Activated gamma-delta T cell (primary cell): ENCODE results near the gene DVL3.
A peak's percentile ranks its signal among the peaks of the same experiment; 100 is the strongest.
"Not testable (repeated sequence)": the region's sequence is repeated elsewhere in the genome, so short reads cannot be mapped to it uniquely, and the experiment has no call there.

Experiments used
- DNase-seq: peaks from one replicate; lab custom pipeline; 2025; lab: John Stamatoyannopoulos, UW

Gene DVL3

DNA sequence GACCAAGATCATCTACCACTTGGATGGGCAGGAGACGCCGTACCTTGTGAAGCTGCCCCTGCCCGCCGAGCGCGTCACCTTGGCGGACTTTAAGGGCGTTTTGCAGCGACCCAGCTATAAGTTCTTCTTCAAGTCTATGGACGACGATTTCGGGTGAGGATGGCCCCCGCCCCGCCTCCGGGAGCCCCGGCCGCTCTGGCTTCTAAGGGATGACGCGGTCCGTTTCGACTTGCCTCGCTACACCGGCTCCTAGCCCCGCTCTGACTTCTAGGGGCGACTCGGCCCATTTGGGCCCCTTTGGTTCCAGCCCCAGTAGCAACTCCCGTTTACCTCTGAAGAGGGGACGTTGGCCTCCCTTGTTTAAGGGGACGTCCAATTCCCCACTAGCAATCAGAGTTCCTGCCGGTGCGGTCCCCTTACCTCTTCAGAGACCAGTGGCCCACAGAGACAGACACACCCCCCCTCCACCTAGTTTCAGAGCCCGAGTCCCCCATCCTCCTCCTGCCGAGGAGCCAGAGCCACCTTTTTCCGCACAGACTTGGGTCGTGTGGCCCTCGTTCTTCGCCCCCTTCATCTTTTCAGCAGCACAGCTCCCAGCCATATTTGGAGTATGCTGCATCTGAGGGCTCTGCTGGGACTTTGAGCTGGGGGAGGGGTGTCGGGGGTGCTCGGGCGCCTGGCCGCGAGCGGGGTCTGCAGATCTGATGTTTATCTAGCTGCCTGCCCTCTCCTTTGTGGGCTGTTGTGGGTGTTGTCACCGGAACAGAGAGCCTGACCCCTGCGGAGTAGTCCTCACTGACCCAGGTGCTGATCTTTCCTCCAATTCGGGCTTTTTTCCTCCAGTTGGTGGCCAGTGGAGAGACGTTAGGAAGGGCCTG, 706 bp downstream of the DVL3 start:
- peak; percentile 29 for DNase-seq

DNA sequence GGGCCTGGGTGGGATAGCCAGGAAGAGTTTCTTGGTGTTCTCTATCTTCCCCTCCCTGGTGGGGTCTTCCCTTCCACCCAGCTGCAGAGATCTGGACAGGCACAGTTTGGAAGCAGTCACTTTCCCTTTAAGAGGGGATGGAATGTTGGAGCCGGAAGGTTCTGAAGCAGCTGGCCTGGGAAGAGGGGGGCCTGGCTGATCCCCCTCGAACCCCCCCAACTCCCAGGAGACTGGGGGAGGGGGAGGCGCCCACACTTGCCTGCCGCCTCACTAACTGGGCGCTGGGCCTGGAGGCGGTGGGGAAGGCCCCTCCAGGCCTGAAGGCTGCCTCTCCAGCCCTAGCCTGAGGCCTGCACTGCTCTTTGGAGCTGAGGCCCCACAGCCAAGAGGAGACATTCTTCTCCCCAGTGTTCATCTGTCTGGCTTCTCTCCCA, 1.4 kb downstream of the DVL3 start:
- no peak for DNase-seq

- DNase-seq: no peak
Measured at GRCh38 chr3:184157206-184157605, 2.0 kb downstream of the DVL3 start.

GRCh38 chr3:184158404-184158803, 3.2 kb downstream of the DVL3 start:
- no peak for DNase-seq

- no peak for DNase-seq
Measured at GRCh38 chr3:184160456-184160855, 5.3 kb downstream of the DVL3 start.

DNA sequence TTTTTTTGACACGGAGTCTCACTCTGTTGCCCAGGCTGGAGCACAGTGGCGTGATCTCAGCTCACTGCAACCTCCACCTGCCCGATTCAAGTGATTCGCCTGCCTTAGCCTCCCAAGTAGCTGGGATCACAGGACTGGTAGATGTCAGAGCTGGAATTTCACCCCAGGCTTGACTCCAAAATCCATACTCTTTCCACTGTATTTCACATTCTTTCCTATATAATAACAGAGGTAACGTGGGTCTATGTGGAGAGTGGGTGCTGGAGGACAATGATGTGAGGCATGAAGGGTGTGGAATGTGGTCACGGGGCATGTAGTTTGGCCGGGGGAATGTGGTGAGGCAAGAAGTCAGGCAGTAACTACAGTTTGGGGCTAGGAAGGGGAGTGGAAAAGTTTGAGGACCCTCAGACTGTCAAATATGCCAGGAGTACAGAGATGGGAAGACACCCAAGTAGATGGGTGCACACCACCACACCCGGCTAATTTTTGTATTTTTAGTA, 7.4 kb downstream of the DVL3 start:
- not testable (repeated sequence) for DNase-seq

GRCh38 chr3:184164648-184165330, 9.6 kb downstream of the DVL3 start:
- DNase-seq: no peak

DNA sequence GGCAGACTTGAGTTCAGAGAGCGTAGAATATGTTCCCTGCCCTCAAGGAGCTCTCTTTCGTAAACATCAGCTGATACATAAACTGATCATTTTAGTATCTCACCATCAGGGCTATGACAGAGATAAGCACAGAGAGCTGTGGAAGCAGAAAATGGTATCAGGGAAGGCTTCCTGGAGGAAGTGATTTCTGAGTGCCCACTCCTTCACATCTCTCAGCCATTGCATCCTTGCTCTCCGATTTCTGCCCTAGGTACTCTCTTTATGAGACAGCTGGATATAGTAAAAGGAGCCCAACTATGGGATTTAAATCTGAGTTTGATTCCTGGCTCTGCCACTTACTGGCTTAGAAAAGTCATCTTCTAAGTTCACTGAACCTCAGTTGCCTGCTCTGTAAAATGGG, 10.4 kb downstream of the DVL3 start:
- no peak for DNase-seq

DNA sequence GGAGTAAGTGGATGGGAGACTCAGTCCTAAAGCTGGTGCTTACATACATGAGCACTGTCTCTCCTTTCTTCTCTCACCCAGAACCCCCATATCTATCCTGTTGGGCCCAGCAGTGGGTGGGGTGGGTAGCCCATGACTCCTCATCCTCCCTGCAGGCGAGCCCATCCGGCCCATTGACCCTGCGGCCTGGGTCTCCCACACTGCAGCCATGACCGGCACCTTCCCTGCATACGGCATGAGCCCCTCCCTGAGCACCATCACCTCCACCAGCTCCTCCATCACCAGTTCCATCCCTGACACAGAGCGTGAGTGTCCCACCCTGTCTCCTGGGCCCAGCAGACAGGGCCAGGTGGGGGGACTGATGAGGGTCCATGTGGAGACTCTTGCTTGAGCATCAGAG, 11.5 kb downstream of the DVL3 start:
- no peak for DNase-seq

DNA sequence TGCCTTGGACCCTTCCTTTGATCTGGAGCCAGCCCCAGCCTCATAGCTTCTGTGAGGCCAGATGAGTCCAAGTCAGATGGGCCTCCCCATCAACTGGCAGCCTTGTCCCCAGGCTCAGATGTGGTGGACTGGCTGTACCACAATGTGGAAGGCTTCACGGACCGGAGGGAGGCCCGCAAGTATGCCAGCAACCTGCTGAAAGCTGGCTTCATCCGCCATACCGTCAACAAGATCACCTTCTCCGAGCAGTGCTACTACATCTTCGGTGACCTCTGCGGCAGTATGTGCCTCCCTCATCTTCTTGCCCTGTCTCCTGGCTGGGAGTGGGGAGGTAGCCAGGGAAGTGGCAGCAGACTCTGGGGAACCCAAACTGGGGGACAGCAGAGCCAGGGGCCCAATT, 12.6 kb downstream of the DVL3 start:
- no peak for DNase-seq

- no peak for DNase-seq
Measured at GRCh38 chr3:184168363-184169120, 13.4 kb downstream of the DVL3 start.

DNA sequence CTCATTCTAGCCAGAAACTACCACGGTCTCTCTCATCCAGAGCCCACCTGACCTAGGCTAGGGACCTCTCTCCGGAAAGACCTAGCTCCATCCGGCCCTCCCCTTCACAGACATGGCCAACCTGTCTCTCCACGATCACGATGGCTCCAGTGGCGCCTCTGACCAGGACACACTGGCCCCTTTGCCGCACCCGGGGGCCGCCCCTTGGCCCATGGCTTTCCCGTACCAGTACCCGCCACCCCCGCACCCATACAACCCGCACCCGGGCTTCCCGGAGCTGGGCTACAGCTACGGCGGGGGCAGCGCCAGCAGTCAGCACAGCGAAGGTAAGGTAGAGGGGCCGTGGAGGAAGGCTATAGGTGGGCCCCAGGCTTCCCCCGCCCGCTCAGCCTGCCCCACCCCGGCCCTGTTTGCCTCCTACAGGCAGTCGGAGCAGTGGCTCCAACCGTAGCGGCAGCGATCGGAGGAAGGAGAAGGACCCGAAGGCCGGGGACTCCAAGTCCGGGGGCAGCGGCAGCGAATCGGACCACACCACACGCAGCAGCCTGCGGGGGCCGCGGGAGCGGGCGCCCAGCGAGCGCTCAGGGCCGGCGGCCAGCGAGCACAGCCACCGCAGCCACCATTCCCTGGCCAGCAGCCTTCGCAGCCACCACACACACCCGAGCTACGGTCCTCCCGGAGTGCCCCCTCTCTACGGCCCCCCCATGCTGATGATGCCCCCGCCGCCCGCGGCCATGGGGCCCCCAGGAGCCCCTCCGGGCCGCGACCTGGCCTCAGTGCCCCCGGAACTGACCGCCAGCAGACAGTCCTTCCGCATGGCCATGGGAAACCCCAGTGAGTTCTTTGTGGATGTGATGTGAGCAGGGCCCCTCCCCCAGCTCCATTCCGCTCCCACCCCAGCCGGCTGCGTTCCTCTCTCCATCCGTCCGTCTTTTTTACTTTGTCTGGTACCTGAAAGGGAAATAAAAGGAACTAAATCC, 15.0 kb downstream of the DVL3 start:
- peak; percentile 14 for DNase-seq

DNA sequence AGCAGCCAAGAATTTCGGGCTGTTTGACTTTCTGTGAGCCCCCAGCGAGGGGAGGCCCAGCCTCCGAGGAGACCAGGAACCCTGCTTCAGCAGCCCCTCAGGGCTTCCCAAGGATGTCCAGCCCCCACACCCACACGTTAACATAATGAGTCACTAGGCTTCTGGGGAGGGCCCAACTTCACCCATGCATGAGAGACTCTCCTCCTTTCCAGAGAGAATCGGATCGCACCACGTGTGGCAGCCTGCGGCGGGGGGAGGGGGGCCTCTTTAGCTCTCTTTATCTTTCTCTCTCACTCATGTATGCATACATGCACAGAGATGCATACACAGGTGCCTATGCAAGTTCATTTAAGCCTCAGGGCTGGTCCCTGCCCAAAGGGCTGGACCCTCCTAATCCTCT, 16.4 kb downstream of the DVL3 start:
- no peak for DNase-seq

- no peak for DNase-seq
Measured at GRCh38 chr3:184172681-184173373, 17.6 kb downstream of the DVL3 start.

DNA sequence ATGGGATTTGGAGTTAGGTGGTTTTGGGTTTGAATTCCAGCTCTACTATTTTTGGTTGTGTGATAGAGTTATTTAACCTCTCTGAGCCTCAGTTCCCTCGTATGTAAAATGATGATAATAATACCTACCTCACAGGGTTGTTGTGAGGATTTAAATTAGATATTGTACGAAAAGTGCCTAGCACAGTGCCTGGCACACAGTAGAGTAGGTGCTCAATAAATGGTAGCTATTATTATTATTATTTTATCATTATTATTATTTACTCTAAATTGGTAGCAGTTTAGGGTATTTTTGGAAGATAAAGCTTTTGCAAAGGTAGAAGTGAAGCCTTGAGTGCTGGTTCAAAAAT, 18.2 kb downstream of the DVL3 start:
- no peak for DNase-seq

DNA sequence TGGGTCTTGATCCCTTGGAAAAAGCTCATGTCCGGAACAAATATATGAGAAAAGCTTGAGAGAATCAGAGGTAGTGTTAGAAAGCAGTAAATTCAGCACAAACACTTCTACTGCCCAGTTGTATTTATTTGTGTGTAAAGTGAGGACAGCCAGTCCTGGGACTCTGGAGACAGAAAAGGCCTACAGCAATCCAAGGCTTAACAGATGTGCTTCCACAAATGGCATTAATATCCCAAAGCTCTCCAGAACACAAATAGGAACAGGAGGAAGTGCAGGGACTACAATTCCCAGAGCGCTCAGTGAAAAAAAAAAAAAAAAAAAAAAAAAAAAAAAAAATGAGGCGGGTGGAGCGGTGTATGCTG, 19.1 kb downstream of the DVL3 start:
- DNase-seq: no peak

DNA sequence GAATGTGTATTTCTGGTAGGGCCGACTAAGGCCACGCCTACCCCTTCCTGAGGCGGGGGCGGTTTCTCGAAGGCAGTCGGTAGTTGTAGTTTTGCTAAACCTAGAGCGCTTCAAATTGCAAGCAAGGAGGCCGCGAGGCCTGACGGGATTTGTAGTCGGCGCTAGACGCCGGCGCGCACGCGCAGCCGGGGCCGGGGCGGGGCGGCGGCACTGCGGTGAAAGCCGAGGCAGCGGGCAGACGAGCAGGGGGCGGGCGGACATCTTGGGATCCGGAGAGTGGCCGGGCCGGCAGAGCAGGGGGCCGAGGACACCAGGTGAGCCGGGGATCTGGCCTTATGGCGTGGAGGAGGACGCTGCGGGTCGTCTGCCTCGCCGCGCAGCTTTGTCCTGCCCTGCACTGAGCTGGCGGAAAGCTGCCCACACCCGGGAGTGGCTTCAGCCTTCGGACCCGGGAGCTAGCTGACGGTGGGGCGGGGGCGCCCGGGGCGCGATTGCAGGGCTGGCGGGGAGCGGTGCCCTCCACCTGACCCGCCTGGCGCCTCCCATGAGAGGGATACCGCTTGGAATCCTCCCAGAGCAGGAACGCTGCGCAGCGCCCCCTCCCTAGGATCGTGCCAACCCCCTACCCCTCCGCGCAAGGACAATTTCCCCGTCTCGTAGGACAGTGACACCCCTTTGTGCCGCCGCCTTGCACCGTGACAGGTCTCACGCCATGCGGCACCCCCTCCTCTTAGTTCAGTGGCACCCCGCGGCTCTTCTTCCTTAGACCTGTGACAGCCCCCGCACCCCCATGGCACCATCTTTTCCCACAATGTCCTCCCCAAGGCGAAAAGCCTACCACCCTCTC, 19.7 kb downstream of the DVL3 start, which contains the start of gene AP2M1:
Gene AP2M1, plus strand, starts transcription at position 210 of the 847 bp plus-strand sequence. CDS start 2,139 bp downstream, outside the sequence.
- peak; percentile 94 for DNase-seq

GRCh38 chr3:184175506-184175905, 20.3 kb downstream of the DVL3 start:
- DNase-seq: no peak

DNA sequence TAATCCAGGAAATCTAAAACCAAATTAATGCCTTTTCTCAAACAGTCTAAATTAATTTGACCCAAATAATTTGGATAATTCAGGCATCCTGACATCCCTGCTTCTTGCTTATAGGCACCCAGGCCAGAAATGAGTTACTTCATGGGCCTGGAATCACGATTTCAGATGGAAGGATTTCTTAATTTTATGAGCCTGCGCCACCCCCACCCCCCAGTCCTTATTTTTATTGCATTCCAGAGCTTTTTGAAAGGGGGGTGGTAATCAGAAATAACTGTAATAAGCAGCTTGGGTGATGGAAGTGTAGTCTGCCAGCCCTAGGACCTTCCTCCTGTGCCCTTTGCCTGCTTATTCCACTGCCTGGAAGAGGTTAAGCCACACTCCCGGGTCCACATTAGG, 20.8 kb downstream of the DVL3 start:
- no peak for DNase-seq
